ENCODE measurements around the gene CD79B.
A peak's percentile ranks its signal among the peaks of the same experiment; 100 is the strongest.

DNA sequence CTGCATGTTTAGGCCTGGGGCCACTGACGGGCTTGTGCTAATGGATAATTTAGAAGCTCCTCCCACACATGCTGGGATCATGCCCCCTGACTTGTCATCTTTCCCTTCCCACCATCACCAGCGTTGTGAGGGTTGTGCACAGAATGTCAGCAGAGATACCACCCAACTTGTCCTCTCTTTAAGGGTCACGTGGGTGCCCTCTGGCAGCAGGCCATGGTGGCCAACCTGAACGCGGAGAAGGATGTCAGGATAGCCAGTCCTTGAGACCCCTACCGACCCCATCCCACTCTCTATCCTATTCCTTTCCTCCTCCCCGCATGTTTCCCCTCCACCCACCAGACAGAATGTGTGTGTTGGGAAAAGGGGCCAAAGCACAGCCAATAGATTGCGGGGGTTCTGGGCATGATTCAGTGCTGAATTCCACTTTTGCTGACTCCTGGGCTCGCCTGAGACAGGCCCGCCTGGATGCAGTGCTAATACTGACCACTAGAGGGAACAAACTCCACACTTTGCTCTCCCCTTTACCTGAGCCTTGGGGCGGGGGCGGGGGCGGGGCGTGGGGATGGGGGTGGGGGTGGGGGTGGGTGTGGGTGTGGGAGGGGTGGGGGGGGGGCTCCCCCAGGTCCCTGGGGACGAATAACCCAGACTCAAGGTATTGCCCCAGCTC lies 50.1 kb downstream of the CD79B start, which contains the start of gene GH2:
- TF ChIP-seq, protein P1, sequence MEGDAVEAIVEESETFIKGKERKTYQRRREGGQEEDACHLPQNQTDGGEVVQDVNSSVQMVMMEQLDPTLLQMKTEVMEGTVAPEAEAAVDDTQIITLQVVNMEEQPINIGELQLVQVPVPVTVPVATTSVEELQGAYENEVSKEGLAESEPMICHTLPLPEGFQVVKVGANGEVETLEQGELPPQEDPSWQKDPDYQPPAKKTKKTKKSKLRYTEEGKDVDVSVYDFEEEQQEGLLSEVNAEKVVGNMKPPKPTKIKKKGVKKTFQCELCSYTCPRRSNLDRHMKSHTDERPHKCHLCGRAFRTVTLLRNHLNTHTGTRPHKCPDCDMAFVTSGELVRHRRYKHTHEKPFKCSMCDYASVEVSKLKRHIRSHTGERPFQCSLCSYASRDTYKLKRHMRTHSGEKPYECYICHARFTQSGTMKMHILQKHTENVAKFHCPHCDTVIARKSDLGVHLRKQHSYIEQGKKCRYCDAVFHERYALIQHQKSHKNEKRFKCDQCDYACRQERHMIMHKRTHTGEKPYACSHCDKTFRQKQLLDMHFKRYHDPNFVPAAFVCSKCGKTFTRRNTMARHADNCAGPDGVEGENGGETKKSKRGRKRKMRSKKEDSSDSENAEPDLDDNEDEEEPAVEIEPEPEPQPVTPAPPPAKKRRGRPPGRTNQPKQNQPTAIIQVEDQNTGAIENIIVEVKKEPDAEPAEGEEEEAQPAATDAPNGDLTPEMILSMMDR (IDR thresholded peaks at IDR 0.05) = peak; percentile 35 to 62 (median 47)
- TF ChIP-seq POLR2A (IDR thresholded peaks at IDR 0.05) = no peak

All from body of pancreas (tissue), 4 donors.